Measurements from ENCODE around the gene CLIP1.
A peak's percentile ranks its signal among the peaks of the same experiment; 100 is the strongest.
"Not testable (repeated sequence)": the region's sequence is repeated elsewhere in the genome, so short reads cannot be mapped to it uniquely, and the experiment has no call there.

CLIP1 gene

GRCh38 chr12:122394626-122395194 is 27.8 kb downstream of the CLIP1 start:
- DNase-seq = no peak

GRCh38 chr12:122393817-122394216 is 28.7 kb downstream of the CLIP1 start:
- DNase-seq = no peak

- DNase-seq = no peak
These were observed 30.1 kb downstream of the CLIP1 start for GRCh38 chr12:122392411-122392810.

GRCh38 chr12:122389677-122390076 is 32.8 kb downstream of the CLIP1 start:
- DNase-seq = no peak

- DNase-seq = no peak
These were observed 34.6 kb downstream of the CLIP1 start for GRCh38 chr12:122387887-122388286.

GRCh38 chr12:122385171-122386016 is 37.1 kb downstream of the CLIP1 start:
- no peak for DNase-seq

GRCh38 chr12:122382919-122383350 is 39.5 kb downstream of the CLIP1 start:
- no peak for DNase-seq

- DNase-seq = no peak
These were observed 41.4 kb downstream of the CLIP1 start for GRCh38 chr12:122381021-122381420.

- not testable (repeated sequence) for DNase-seq
These were observed 45.7 kb downstream of the CLIP1 start for GRCh38 chr12:122376751-122377150.

GRCh38 chr12:122374707-122375106 is 47.8 kb downstream of the CLIP1 start:
- DNase-seq = no peak

- no peak for DNase-seq
These were observed 50.9 kb downstream of the CLIP1 start for GRCh38 chr12:122371475-122372045.

GRCh38 chr12:122368361-122369073 is 54.0 kb downstream of the CLIP1 start:
- no peak for DNase-seq

GRCh38 chr12:122367632-122368031 is 54.8 kb downstream of the CLIP1 start:
- DNase-seq = not testable (repeated sequence)

- DNase-seq = no peak
These were observed 55.6 kb downstream of the CLIP1 start for GRCh38 chr12:122366685-122367475.

- not testable (repeated sequence) for DNase-seq
These were observed 57.2 kb downstream of the CLIP1 start for GRCh38 chr12:122365226-122365625.

- no peak for DNase-seq
These were observed 58.7 kb downstream of the CLIP1 start for GRCh38 chr12:122363782-122364181.

GRCh38 chr12:122362755-122363154 is 59.7 kb downstream of the CLIP1 start:
- no peak for DNase-seq

GRCh38 chr12:122358403-122358802 is 64.1 kb downstream of the CLIP1 start:
- not testable (repeated sequence) for DNase-seq

- DNase-seq = not testable (repeated sequence)
These were observed 64.9 kb downstream of the CLIP1 start for GRCh38 chr12:122357536-122357935.

GRCh38 chr12:122356991-122357390 is 65.5 kb downstream of the CLIP1 start:
- not testable (repeated sequence) for DNase-seq

GRCh38 chr12:122356192-122356635 is 66.3 kb downstream of the CLIP1 start:
- peak; percentile 53 for DNase-seq

GRCh38 chr12:122355706-122356105 is 66.8 kb downstream of the CLIP1 start:
- no peak for DNase-seq

Measured in activated naive CD4-positive, alpha-beta T cell treated with Interleukin-2 at 50 U/mL for 16 hours (primary cell).